Myocyte (in vitro differentiated cells): Measurements from ENCODE around the gene SUPT6H. TPM values are rescaled to one million over a fixed set of nuclear protein-coding genes. Genes with fewer than 3 reads are reported as not detected.
A peak's percentile ranks its signal among the peaks of the same experiment; 100 is the strongest.

Source experiments
- DNase-seq: peaks from one replicate; pipeline ENCODE4 v3.0.0-alpha.2; 2012; ENCODE audit warnings: low read depth
- total RNA-seq: library from RNA; depleted of rRNA; stranded (reverse); fragments of >200 nt; gene quantifications from 2 replicates; pipeline ENCODE4 v1.2.3, GENCODE V29; 2014

Gene SUPT6H
- total RNA-seq, 1 donor from 2014 or later: 37.5 TPM

DNA sequence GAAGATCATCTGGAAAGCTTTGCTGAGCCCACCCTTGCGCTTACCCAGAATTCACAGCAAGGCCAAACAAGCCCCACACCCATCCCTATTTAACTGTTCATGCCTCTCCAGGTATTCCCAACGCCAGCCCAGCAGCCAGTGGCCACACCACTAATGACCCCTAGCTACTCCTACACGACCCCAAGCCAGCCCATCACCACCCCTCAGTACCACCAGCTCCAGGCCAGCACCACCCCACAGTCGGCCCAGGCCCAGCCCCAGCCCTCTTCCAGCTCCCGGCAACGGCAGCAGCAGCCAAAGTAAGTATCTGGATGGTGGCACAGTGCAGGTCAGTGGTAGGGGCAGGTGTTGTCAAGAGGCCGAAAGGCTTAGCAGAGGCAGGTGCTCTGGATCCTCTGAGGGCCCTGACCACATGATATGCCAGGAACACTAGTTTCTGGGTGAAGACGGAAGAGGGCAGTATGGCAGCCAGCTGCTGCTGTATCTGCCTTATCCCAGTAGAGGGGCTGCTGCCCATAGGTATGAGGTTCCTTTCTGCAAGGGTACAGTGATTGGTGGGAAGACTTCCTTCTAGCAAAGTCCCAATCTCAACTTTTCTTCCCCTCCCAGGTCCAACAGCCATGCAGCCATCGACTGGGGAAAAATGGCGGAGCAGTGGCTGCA is 39.0 kb downstream of the SUPT6H start:
- DNase-seq: no peak

DNA sequence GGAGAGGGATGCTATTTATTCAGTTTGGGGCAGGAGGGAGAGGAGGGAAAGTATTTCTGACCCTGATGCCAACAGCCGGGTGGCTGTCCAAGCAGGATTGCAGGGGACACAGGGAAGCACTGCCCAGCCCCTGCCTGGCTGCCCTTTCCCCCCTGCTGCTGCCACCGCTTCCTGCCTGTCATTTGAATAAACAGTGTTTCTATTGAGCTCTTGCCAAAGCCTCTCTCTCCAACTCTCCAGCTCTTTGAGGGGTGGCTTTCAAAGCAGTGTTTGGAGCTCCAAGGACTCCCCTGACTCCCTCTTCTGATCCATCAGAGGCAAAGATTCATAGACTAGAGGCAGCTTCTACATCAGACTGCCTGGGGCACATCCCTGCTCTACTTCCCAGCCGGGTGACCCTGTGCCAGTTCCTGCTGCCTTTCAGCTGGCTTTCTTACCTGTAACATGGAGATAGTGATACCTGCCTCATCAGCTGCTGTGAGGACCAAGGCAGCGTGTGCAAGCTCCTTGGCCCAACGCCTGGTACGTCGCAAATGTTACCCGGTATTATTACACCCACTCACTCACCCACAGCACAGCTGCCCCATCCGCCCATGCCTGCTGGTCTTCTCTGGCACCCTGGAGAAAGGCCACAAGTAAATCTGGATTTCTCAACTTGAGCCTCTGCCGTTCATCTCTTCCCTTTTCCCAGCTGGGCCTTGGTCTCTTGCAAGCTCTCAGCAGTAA is 40.2 kb downstream of the SUPT6H start:
- peak; percentile 65 for DNase-seq

DNA sequence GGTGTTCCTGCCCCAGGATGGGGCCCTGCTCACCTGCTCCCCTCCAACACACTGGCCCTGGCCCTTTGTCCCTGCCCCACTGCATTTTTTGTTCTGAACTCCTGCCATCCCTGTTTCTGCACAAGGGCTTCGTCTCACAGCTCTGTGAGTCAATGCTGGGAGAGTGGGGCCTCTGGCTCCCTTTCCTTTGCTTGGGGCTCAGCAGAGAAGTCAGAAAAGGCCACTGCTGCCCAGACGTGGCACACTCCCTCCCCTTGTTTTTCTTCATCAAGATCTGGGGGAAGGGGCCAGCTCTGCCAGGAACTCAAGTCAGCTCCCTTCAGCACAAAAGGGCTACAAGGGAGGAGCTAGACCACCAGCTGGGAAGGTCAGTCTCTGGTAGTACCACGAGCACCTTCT is 40.7 kb downstream of the SUPT6H start:
- DNase-seq: no peak

DNA sequence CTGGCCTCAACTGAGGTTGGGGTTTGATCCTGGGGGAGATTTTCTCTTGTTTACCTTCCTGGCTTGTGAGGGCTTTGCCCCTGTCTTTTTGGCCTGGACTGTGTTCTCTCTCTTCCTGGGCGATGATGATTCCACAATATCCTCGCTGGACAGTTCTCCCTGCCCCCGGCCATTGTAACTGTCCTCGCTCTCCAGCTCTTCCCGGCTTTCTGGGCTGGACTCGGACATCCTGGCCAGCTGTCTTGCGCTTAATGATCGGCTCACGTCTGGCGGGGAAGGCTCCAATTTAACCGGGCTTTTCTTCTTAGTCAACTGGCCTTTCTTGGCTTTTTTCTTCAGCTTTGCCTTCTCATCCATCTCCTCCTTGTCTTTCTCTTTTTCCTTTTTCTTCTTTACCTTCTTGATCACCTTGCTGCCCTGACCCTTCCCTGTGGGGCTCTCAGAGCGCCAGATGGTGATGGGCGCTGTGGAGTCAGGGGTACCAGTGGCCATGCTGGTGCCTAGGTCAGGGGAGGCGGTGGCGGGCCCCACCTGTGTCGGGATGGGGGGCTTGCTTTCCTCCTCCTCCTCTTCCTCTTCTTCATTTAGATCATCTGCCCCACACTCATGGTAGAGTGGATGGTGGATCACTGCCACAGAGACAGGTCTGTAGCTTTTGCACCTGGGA is 41.7 kb downstream of the SUPT6H start:
- no peak for DNase-seq

DNA sequence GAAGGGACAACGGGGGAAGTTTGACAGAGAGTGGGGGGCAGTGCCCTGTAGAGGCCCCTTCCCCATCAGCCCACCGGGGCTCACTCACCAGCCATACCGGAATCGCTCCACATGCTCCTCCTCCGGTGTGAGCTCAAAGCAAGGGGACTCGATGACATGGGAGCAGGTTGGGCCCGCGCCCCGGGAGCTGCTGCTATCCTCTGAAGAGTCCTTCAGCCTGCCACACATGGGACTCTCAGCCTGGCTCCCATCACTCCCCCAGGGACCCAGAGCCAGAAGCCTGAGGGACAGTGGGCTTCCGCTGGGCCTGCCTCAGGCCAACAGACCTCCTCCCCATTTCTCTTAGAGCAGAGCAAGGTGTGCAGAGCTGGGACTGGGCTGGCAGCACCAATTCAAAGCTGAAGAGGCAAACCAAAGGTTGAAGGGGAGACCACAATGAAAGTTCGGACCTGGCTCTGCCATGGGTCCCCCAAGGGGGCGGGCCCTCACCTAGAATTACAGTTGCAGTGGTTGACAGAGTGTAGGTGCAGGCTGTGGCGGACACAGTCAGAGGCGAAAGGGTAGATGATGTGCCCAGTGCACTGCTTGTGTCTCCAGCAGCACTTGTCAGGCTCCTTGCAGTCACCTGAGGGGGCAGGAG is 42.3 kb downstream of the SUPT6H start:
- no peak for DNase-seq

DNA sequence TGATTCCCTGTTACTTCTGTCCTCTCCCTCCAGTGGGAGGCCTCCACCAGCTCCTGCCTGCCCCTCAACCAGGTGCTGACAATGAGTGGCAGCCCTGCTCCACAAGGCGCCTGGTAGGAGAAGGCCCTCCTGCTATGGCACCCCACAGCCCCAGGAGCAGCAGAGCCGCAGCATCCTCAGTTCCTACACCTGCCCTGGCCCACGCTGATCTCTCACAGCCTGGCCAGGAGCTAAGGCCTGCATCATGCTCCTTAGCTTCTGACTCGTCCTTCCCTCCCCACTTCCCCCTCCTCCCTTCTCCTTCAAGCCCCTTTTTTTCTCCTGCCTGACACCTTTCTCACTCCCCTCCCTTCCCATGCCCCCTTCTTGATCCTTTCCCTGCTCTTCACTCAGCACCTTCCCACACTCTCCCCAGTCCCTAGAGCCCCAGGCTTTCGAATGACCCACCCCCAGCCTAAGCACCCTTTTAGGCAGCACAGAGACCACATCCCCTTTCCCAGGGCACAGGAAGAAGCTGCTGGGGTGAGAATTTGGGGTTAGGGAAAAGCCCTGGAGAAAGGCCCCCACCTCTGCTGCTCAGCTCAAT is 43.2 kb downstream of the SUPT6H start:
- no peak for DNase-seq

DNA sequence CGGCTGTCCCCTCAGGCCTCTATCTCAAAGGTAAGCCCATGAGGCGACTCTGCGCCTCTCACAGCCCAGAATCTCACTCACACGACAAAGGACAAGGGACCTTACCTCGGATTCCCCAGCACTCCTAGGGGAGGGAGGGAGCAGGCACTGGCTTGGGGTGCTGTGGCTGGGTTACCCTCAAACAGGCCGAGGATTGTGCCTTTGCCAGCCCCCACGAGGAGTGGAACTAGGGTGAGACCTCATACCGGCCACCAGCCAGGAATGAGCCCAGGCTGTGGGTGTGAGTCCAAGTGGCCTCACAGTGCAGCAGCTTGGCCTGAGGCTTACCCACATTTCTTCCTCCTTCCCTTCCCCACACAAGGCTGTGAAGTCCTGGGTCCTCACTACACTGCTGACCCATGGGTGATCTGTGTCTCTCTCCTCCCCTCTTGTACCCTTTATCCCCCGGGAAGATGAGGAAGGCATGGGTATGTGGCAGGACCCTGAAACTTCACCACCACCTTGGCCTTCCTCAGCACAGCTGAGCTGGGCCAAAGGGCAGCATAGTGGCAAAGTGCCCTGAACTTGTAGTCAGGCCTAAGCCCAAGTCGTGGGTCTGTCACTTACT is 43.8 kb downstream of the SUPT6H start:
- DNase-seq: no peak

DNA sequence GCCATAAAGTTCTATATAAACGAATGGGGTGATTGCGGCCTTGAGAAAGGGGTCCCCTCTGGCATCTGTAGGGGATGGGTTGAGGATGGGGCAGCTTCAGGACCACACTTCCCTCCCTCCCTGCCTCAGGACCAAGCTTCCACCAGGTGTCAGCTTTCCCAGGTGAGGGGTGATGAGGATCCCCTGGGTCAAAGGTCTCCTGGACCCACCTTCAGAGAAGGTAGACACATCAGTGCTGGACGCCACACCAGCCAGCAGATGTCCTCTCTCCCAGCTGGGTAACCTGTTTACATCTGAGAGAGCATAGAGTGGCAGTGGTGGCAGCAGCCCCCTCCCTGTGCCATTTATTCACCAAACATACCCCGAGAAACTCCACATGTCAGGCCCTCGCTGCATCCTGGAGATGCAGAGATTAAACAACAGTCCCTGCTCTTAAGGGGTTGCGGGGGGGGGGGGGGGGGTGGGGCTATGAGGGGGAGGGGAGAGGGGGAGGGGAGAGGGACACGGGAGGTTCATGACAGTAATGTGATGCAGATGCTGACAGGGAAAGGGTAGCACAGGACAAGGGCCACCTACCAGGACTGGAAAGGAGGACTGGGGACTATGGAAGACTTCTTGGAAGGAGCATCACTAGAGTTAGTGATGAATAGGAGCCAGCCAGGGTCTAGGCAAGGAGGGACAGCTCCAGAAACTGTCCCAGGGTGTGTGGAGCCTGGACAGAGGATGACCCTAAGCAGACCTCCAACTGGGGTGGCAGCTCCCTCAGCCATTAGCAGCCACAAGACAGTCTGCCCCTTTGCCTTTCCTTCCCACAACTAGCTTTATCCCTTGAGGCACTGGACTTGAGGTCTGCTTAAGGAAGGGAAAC is 44.7 kb downstream of the SUPT6H start:
- no peak for DNase-seq

DNA sequence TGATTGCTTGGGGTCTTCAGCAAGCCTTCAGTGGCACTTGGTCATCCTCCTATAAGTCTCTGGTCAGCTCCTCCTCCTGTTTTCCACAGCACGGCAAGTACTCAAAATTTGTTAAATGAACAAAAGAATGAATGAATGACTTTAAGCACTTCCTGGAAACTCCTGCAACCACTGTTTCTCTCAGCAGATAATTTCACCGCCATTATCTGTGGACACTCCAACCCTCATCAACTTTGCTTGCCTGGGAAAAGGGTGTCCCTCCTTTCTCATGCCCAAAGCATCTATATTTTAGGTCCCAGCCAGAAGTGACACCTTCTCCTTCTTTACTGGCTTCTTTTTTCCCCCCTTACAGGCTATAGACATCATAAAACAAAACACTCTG is 45.3 kb downstream of the SUPT6H start:
- DNase-seq: no peak

DNA sequence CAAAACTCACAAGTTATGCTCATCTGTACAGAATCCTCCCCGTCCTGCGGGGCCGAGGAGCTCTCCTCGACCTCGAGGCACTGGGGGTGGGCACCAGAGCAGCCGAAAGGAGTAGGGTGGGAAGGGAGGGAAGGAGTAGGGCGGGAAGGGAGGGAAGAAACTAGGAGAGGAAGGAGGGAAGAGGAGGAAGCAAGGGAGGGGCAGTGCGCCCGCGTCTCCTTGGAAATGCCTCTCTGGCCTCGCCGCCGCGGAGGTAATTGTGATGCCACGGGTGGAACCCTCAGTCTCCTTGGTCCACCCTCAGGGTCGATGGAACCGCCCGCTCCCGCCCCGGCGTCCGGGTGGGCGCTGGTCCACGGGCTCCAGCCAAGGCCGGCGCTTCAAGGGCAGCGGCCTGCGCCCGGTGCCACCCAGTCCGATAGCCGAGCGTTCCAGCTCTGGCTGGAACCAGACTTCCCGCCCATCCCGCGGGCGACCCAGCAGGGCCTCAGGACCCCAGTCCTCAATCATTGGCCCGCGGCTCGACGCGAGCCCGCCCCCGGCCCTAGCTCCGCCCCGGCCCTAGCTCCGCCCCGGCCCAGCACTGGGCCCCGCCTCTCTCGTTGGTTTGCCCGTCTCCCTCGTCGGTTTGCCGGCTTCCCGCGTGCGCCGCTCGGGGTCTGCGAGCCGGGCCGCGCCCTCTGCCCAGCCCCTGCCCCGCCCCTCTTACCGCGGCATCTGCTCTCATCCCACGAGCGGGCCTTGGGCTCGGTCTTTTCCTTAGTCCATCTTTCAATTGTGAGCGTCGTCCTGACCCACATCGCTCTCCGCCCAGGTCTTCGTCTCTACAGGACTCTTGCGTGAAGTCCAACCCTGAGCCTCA is 49.1 kb downstream of the SUPT6H start:
- peak; percentile 90 for DNase-seq

DNA sequence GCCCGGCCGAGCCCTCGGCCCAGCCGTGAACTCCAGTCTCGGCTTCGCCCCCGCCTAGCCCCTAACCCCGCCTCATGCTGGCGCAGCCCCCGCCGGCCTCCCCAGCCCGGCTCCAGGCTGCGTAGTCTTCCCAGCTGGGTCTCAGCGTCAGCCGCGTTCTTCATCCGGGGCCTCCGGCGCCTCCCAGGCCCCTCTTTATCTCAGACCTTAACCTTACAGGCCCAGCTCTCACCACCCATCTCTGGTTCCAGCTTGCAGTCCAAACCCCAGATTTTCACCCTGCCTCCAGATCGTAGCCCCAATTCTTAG is 49.7 kb downstream of the SUPT6H start, which contains the start of gene PROCA1:
Gene PROCA1 (minus strand): TSS at position 166 of the 309 bp plus-strand sequence. CDS start 228 bp downstream, outside the sequence.
- no peak for DNase-seq

DNA sequence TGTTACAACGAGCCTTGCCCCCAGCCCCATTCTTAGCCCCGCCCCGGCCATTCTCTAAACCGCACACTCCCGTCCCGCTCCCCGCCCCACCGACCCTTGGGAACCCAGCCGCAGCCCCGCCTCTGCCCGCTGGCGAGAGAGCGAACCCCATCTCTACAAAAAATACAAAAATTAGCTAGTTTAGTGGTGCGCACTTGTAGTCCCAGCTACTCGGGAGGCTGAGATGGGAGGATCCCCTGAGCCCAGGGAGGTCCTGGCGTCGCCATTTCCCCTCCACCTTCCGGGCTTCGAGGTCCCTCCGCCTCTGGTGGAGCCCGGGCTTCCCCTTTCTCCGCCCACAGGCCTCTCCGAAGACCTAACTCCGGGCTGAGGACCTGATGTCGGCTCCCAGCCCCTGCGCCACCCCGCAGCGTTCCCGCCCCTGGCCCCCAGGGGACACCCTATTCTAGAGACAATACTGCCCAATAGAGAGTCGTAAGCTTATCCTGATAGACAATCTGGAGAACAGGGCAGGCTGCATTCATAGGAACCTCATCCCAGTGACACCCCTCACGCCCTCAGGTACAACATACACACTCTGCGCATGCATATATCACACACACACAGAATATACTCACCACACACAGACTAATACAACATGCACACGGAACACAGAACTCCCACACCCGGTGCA is 50.2 kb downstream of the SUPT6H start:
- DNase-seq: no peak

DNA sequence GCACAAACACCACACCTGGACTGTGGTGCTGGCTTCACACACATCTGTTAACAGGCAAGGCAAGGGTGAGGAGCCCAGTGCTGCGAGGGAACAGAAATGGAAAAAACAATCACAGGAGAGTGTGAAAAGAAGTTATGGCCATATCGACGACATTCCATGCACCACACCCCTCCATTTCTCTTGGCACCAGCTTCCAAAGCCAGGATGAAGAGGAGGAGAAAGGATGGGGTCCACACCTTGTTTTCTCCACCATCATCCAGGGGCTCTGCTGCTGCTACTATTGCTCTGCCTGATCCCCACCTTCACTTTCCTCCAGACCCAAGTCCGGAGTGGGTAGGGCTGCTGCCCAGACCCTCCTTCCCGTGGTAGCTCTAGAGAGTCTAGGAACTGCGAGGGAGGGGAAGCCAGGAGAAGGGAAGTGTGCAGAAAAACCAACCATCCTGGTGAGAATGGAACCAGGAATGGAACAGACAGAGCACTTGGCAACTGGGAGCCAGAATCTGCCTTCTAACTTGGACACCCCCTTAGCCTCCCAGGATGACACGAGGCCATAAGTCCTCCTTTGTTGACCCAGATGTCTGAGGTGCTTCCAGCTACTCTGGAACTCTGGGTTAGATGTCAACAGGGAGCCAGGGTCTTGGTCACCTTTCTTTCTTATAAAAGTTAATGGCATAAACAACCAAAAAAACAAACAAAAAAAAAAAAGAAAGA is 50.9 kb downstream of the SUPT6H start:
- no peak for DNase-seq

DNA sequence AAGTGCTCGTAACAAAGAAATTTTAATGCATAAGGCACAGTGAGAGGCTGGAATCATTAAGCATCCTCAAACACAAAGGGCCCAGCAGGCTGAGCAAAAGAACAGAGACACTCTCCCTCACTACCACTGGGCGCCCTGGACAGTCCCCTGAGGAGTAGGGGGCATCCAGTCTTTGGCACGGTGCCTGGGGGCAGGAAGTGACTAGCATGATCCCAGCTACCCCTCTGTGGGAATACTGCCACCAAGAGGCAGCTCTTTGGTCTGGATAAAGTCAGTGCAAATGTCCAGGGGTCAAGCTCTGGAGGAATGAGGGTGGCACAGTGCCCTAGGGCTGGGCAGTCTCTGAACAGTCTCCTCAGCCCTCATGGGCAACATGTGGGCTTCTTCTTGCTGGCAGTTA is 52.3 kb downstream of the SUPT6H start:
- no peak for DNase-seq

DNA sequence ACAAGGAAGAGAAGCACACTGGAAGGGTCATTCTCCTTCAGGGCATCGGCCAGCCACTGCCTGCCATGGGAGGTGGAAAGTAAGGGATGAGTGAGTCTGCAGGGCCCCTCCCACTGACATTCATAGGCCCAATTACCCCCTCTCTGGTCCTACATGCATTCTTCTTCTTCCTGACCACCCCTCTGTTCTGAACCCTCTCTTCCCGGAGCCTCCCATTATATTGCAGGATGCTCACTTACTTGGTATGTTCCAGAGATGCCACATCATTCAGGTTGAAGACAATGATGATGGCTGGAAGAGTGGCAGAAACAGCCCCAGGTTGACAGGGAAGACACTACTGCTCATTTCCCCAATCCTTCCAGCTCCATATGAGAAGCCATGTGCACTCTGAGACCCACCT is 53.2 kb downstream of the SUPT6H start:
- no peak for DNase-seq

DNA sequence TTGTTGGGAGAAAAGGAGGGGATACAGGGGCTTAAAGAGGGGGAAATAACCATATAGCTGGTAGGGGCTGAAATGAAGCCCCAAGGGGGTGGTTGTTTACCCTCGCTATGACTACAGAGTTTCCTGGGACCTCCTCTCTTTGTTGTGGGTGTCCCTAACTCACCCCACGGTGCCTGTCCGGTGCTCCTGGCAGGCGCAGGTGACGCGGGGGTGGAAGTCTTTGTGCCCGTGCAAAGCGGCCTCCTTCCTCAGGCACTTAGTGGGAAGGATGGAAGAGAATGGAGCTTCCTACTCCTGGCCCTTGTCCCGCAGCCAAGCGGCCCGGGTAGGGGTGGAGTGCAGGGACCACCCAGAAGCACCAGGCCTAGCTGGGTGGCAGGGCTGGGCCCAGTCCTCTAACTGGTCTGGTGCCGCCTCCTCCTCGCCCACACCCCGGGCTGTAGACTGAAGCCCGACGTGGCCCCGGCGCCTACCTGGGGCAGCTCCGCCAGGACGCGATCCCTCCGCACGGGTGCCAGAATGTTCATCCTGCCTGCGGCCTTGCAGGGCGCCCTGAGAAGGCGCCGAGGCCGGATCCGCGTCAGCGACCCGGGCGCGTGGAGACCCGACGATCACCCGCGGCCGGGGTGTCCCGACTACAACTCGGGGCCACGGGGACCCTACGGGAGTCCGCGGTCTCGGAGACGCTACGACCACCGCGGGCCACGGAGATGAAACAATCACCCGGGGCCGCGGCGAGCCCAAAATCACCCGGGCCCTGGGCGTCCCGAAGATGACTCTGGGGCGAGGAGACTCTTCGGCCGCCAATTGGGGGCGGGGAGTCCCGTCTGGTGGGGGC is 55.0 kb downstream of the SUPT6H start:
- DNase-seq: peak; percentile 34
